GM12891 (cell line): ENCODE data around the gene MZT2B.
"Not testable (repeated sequence)": the region's sequence is repeated elsewhere in the genome, so short reads cannot be mapped to it uniquely, and the experiment has no call there.

Experiments used
- PAX5 ChIP-seq: IDR thresholded peaks from 2 replicates; pipeline ENCODE4 v1.6.1; 2011; ENCODE audit warnings: low read length, moderate library complexity, mild to moderate bottlenecking; ENCODE audit not compliant: insufficient read depth, severe bottlenecking
- POLR2A ChIP-seq: IDR thresholded peaks from 2 replicates; pipeline ENCODE4 v1.6.1; 2011; ENCODE audit warnings: low read depth, low read length, control low read depth
- POLR2AphosphoS5 ChIP-seq: IDR thresholded peaks from 2 replicates; pipeline ENCODE4 v1.6.1; 2011; ENCODE audit warnings: low read depth, low read length, control low read depth
- POU2F2 ChIP-seq: IDR thresholded peaks from 2 replicates; pipeline ENCODE4 v1.6.1; 2011; ENCODE audit warnings: low read depth, mild to moderate bottlenecking, control low read depth, low read length, moderate library complexity

DNA sequence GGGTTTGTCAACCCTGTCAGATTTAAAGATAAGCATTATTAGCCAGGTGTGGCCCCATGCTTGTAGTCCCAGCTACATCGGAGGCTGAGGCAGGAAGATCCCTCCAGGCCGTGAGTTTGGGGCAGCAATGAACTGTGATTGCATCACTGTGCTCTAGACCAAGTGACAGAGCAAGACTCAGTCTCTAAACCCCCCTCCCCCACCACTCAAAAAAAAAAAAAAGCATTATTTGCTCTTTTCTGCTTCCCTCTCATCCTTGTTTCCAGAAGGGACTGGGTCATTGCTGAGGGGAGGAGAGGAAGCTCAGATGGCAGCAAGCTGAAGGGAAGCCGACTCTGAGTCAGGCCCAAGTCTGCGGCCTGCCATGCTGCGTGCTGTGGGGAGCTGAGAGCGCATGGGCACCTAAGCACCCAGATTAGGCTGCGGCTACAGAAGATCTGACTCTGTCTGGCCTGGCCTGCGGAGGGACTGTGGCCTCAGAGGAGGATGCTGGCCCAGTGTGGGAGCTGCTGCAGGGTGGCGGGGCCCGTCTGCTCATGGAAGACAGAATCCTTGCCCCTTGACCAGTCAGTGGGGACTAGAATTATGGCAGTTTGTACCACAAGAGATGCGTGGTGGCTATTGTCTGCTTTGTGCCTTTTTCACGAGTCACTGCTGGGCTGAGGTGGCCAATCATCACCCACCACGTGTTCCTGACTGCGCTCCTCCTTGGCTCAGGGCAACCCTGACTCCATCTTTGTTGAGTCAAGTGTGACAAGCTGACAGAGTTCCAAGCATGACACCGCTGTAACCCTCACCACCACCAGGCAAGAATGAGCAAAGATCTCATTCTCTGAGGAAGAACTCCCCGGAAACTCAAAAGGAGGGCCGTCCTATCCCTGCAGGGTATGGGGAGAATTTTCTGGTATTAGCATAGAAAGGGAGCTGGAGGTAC lies 6.1 kb downstream of the MZT2B start:
- not testable (repeated sequence) for TF ChIP-seq POLR2A, POLR2AphosphoS5, PAX5, POU2F2
